Stimulated activated CD8-positive, alpha-beta memory T cell treated with anti-CD3 and anti-CD28 coated beads, Interleukin-12 subunit alpha, Interleukin-12 subunit beta, amount 100 ng/mL, for 4 hours (primary cell): Measurements from ENCODE around the gene SLC3A2.
A peak's percentile ranks its signal among the peaks of the same experiment; 100 is the strongest.
"Not testable (repeated sequence)": the region's sequence is repeated elsewhere in the genome, so short reads cannot be mapped to it uniquely, and the experiment has no call there.

Experiments
- DNase-seq: peaks from one replicate; pipeline ENCODE4 v3.0.0-alpha.2; 2020; ENCODE audit warnings: low read depth

SLC3A2 gene

DNA sequence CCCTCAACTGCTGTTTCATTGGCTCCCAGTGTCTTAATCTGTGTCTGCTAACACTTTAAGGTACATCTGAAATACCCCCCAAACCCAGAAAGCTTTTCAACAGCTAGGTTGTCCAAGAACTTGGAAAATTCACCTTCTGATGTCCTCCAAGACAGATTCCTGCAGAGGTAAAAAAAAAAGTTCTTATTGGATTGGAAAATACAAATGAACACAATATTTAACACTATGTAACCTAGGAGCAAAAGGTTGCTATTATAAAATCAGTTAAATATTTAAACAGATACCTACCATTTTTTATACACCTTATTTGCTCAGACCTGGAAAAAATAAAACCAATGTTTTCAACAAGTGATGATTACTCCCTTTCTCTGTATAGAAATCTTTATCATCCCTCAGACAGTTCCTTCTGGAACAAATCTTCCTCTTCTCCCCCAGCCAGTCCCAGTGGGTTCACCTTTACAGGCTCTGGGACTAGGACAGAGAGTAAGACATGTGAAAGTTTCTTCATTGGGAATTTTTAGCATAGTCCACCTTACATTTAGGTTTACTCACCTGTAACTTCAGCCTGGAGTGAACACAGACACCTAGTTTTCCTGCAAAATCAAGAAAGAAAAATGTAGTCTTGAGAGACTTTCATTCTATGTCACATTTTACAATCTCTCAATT is 28.0 kb upstream of the SLC3A2 start:
- no peak for DNase-seq

DNA sequence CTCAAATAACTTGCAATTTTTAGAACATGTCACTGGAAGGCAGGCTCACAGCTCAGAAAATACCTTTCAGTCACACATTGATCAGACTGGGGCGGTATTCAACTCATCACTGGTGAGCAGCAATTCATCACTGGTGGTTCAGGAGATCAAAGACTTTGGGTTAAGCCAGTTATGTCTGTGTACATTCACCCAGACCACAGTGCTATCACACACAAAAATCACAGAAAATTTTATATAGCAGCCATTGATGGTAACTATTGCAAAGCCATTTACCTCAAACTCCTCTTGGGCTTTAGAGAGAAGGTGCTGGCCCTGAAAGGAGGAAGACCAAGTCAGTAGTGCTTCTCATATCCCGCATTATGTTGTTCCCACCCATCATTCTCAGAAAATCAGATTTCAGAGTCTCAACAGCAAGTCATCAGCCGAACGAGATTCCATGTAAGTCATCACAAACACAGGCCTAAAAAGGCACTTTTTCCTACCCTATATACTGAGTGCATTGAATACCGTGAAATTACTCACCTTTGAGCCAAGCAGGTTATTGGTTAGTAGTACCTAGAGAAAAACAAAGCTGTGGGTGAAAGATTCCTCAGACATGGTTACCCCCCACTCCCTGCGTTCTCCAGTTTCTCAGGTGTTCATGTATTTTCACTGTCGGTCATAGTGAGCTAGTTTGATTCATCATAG is 27.3 kb upstream of the SLC3A2 start:
- DNase-seq: no peak

DNA sequence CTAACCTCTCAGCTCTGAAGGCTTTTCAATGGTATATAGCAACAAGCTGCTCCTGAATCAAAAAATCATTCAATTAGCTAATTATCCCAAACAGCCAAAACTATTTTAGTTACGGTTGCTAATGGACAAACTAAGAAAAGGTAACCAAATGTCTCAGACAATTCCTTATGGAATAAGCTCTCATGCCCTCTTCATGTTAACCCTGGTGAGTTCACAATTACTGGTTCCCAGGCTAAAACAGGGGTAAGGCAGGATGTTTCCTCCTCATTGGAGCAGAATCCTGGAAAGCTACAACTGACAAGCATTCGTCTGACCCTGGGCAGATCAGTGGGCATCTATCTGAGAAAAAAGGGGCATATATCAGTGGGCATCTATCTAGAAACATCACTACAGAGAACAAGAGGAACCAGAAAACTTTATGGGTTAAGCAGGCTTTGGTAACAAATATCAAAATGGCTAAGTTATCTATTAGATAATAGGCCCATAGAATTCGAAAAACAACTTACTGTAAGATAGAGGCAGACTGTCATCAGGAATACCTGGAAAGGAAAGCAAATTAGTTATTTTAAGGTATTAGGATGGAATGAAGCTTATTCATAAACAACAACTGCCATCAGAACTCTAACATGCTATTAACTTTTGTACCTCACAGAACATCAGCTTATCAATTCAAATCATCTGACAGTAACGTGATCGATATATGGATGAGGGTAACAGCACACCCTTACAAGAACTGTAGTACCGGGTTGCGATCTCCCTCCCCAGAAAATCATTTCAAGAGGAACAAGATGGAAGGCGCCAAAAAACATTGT is 26.5 kb upstream of the SLC3A2 start:
- no peak for DNase-seq

DNA sequence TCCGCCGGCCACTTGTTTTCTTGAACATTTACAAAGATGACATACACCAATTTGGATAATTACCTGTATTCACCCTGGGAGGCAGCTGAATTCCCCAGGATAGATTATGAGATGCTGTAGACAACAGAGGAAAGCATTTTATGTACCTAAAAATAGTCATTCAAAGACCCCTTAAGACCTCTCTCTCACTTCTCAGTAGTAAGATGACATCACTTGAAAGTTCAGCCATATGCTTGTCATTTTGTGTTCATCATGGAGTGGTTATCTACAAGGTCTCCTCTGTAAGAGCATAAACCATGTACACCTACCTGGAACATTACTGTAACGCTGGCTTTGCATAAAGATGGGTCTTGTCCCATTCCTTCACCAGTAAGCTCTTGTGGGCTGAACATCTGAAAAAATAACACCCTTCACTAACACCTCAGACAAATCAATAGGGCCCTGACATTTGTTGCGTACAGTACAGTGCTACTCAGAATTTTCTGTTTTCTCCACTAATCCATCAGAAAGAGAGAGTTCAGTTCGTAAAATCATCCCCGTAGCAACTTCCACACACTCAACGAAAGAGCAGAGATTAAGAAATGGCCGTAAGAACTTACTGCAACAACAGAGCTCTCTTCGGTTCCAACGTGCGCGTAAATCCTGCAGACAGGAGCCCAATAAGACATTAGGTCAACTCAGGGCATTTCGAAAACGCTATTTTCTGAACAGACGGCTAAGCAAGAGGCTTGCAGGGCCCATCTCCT is 25.7 kb upstream of the SLC3A2 start:
- no peak for DNase-seq

DNA sequence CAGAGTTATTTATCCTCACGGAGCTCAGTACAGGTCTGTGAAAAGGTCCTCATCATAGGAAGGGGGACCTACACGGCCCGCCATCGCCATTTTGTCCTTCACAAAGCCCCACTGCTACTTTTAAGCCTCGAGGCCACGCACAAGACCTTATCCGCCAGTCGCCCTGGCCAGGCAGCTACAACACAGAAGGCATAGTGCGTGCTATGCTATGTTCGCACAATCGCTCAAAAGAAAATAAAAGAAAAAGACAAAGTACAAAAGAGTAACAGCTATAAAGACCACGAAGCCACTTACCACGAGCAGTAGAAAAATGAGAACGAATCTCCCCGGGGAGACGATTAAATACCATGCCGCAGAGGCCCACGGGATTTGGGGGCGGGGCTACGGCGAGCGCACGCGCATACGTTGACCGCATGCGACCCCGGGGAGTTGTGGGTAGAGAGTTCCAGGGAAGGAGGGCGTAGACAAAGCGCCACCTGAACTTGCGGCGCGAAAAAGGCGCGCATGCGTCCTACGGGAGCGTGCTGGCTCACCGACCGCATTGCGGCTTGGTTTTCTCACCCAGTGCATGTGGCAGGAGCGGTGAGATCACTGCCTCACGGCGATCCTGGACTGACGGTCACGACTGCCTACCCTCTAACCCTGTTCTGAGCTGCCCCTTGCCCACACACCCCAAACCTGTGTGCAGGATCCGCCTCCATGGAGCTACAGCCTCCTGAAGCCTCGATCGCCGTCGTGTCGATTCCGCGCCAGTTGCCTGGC is 24.9 kb upstream of the SLC3A2 start:
- peak; percentile 97 for DNase-seq

DNA sequence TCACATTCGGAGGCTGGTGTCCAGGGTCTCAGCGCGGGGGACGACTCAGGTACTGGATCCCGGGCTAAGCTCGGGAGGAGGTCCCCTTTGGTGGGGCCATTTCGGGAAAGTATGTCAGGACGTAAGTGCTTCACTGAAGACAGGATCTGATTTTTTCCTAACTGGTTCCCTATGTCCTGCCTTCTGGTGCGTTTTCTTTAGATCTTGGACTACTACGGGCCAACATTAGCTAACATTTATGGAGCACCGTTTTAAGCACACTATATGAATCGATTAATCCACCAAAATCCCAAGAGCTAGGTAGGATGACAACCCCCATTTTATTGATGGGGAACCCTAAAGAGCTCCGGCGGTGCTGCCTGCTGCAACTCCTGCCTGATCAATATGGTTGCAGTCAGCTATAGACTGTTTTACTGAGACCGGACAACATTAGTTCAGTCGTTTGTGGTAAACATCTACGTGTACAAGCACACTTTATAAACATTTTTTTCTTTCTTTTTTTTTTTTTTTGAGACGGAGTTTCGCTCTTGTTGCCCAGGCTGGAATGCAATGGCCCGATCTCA is 24.3 kb upstream of the SLC3A2 start:
- DNase-seq: no peak

DNA sequence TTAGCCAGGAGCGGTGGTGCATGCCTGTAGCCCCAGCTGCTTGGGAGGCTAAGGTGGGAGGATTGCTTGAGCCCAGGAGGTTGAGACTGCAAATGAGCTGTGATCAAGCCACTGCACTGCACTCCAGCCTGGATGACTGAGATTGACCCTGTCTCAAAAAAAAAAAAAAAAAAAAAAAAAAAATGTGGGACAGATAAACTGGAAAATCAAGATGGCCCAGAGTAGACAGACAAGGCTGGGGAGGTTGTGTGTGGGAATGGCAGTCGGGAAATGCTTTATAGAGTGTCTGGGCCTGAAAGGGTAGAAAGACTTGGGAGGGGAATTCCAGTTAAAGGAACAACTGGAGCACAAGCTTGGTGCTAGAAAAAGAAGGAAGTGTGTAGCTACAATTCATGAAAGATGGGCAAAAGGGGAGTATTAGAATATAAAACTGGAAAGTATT is 23.1 kb upstream of the SLC3A2 start:
- DNase-seq: no peak

DNA sequence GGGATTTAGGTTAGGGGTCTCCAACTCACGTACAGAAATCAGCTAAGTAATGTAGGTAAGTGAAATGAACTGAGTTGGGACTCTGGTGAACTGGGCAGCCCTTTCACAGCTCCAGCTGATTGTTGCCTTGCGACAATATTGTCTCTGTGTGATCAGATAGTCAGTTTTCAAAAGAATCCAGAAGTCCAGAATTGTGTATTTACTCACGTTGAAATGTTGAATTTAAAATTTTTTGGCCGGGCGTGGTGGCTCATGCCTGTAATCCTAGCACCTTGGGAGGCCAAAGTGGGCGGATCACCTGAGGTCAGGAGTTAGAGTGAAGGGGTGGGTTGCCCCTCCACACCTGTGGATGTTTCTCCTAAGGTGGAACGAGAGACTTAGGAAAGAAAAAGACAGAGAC is 22.5 kb upstream of the SLC3A2 start:
- no peak for DNase-seq

DNA sequence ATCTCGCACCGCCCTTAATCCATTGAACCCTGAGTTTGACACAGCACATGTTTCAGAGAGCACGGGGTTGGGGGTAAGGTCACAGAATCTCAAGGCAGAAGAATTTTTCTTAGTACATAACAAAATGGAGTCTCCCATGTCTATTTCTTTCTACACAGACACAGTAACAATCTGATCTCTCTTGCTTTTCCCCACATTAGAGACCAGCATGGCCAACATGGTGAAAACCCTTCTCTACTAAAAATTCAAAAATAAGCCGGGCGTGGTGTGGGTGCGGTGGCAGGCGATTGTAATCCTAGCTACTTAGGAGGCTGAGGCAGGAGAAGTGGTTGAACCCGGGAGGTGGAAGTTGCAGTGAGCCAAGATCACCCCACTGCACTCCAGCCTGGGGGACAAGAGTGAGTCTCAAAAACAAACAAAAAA is 21.4 kb upstream of the SLC3A2 start:
- DNase-seq: not testable (repeated sequence)

DNA sequence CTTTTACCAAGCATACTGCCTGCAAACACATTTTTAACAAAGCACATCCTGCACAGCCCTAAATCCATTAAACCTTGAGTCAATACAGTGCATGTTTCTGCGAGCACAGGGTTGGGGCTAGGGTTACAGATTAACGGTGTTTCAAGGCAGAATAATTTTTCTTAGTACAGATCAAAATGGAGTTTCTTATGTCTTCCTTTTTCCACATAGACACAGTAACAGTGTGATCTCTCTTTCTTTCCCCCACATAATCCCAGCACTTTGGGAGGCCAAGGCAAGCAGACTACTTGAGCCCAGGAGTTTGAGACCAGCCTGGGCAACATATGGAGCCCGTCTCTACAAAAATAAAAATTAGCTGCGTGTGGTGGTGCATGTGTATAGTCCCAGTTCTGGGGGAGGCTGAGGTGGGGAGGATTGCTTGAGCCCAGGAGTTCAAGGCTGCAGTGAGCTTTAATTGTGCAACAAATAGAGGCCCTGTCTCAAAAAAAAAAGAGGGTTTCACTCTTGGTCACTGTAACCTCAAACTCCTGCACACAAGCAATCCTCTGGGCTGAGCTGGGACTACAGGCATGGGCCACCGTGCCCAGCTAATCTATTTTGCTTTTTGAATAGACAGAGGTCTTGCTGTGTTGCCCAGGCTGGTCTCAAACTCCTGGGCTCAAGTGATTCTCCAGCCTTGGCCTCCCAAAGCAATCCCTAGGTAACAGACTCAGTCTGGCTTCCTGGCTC is 19.7 kb upstream of the SLC3A2 start:
- no peak for DNase-seq

DNA sequence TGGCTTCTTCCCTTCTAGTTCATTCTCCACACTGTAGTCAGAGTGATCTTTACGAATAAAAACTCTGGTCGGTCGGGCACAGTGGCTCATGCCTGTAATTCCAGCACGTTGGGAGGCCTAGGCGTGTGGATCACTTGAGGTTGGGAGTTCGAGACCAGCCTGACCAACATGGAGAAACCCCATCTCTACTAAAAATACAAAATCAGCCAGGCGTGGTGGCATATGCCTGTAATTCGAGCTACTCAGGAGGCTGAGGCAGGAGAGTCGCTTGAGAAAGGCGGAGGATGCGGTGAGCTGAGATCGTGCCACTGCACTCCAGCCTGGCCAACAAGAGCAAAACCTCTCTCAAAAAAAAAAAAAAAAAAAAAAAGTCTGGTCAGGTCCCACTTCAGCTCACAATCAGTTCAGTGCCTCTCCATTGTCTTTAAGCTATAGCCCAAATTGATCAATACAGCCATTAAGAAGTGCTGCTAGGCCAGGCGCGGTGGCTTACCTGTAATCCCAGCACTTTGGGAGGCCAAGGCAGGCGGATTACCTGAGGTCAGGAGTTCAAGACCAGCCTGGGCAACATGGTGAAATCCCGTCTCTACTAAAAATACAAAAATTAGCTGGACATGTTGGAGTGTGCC is 19.0 kb upstream of the SLC3A2 start:
- not testable (repeated sequence) for DNase-seq

DNA sequence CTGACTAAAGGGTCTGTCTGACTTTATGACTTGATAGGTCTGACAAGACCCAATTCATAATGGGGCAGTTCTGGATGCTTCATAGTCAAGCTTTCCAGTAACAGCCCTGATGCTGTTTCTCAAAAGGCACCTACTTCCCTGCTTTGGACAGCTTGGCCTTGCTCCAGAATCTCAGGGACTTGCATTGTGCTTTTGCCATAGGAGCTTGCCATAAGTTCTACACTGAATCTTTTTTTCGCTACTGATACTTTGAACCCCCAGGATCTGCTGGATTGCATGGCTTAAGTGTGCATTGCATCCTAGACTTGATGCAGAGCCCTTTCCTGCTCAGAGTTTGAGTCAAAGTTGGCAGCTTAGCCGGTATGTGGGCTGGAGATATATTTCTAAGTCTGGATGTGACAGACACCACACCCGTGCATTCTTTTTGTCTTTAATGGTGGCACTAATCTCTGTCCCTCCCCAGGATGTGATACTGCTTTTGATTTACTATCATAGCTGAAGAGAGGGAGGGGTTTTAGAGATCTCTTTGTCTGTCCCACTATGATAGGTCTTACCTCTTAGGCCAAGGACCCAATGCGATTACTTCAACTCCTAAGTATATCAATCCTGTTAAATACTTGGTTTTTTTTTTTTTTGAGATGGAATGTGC is 16.9 kb upstream of the SLC3A2 start:
- DNase-seq: no peak

DNA sequence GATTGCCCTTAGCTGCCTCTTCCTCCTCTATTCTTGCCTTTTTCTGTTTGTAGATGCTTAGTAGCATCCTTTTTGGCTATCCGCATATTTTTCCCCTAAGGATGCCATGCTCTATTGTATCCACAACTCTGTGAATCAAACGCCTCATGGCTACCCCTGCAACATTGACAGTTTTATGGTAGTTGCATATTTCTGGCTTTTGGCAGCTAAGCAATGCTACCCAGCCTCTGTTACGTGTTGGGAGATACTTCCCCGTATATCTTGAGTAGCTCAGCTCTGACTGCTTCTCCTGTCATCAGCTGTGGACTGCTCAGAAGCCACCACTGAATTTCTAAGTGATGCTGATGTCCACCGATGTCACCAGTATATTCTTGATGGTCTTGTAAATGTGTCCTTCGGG is 15.1 kb upstream of the SLC3A2 start:
- no peak for DNase-seq

DNA sequence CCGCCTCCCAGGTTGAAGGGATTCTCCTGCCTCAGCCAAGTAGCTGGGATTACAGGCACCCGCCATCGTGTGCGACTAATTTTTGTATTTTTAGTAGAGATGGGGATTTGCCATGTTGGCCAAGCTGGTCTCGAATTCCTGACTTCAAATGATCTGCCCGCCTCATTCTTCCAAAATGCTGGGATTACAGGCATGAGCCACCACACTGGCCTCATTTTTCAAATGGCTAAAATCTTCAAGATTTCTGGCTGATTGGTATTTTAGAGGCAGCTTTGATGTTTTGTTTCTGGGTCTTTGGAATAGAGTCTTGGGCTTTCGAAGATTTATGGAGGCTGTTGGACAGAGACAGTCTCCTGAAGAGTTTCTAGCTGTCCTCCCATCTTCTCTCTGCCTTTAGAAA is 5.8 kb upstream of the SLC3A2 start:
- no peak for DNase-seq

DNA sequence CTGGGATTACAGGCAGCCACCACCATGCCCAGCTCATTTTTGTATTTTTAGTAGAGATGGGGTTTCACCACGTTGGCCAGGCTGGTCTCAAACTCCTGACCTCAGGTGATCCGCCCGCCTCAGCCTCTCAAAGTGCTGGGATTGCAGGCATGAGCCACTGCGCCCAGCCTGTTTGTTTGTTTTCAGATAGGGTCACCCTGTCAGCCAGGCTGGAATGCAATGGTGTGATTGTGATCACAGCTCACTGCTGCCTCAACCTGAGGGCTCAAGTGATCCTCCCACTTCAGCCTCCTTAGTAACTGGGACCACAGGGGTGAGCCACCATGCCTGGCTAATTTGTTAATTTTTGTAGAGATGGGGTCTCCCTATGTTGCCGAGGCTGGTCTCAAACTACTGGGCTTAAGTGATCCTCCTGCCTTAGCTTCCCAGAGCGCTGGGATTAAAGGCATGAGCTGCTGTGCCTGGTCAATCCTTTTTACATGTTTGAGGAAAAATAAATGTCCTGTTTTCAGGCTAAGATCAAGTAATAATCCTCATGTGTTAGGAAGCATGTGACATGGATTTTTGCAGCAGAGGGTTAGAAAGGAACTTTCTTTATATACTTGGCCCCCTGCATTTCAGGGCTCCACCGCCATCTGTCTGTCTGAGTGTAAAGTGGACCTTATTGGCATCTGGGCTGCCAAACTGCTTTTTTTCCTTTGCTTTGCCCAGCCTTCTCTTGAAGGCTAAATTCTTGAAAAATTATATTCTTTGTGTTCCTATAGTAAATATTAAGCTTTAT is 4.8 kb upstream of the SLC3A2 start:
- DNase-seq: no peak

DNA sequence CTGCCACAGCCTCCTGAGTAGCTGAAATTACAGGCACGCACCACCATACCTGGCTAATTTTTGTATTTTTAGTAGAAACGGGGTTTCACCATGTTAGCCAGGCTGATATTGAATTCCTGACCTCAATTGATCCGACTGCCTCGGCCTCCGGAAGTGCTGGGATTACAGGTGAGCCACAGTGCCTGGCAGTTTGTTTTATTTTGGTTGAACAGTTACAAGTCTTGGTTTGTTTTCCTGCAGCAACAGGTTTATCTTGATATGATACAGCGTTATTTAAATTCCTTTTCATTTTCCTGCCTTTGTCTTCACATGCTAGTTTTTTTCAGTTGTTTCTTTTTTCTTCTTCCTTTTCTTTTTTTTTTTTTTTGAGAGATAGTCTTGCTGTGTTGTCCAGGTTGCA is 4.0 kb upstream of the SLC3A2 start:
- no peak for DNase-seq

DNA sequence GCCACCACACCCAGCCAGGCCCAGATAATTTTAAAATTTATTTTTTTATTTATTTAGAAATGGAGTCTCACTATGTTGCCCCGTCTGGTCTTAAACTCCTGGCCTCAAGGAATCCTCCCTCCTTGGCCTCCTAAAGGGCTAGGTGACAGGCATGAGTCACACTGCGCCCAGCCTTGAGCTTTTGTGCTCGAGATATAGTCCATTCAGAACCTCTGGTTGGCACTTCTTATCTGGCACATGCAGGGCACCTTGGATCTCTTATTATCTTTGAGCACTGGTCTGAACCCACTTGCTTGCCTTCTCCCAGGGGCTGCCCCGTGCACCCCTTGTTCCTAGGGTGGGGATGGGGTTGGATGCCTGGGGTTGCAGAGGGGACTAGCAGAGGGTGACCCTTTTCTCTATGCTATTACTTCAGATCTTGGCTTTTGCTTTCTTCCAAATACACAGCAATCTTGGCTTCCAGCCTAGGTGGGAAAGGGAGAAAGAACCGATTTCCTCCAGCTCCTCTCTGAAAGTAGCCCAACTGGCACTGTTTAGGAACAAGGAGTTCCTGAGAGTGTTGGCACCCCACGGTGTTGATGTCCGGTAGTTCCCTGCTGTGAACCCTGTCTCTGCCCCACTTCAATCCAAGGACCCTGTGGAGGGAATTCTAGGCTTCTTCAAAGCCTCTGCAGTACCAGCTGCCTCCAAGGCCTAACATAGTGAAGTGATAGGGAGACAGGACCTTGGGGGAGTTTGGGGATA is 1.3 kb upstream of the SLC3A2 start:
- DNase-seq: no peak

DNA sequence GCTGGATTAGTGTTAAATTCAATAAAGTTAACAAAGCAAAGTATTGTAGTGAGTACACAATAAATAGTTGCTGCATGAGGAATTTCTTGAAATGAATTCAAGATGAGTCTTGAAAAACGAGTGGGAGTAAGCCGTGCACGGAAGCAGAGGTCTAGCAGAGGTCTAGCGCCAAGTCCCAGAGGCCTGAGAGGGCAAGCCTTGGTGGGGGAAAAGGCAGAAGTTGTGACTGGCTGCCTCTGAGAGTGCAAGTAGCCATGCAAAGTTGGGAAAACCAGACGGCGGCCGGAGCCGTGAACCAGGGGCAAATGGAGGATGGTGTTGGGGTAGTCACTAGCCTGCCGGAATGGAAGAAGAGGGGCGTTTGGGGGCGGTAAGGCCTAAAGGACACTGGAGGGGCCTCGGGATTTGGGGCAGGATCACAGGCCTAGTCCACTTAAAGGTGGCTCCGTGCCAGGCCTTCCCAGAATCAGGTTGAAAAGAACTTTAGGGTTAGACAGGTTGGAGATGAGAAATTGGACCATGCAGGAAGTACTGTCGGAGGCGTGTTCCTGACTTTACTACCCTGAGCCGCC is 379 bp upstream of the SLC3A2 start:
- DNase-seq: no peak
